Panc1 (cell line): Measurements from ENCODE around the gene NTRK3. TPM values are rescaled to one million over a fixed set of nuclear protein-coding genes. Genes with fewer than 3 reads are reported as not detected.

Experiments used
- ATAC-seq: fragments of 200-7000 bp; cut with Tn5 transposase; 2 replicates; pipeline ENCODE4 v1.9.1; 2020; ENCODE audit warnings: mild to moderate bottlenecking, moderate library complexity
- BruUV-seq: library from RNA; stranded (reverse); fragments of 400-500 nt; replicated peaks from 2 replicates; lab custom pipeline; 2021; lab: Mats Ljungman, UMichigan
- CTCF ChIA-PET: fragments of 300-600 bp; sonication (Branson Sonifier 250); formaldehyde crosslinking; loops from one replicate; lab custom pipeline; 2022; ENCODE audit warnings: antibody characterized with exemption; lab: Charles Lee
- POLR2A ChIA-PET: fragments of 300-600 bp; sonication (Branson Sonifier 250); formaldehyde crosslinking; loops from one replicate; lab custom pipeline; 2022; ENCODE audit warnings: antibody characterized with exemption; lab: Charles Lee
- DNase-seq: peaks from one replicate; pipeline ENCODE4 v3.0.0-alpha.2; 2010; ENCODE audit warnings: low read depth, low spot score
- H3K27ac ChIP-seq: 2 replicates; pipeline ENCODE4 v1.5.1; 2011; ENCODE audit warnings: mild to moderate bottlenecking, low read length, inconsistent platforms
- H3K27me3 ChIP-seq: fragments of 200-500 bp; sonication (Bioruptor generic); 2 replicates; pipeline ENCODE4 v1.6.0; 2014; ENCODE audit warnings: low read length, inconsistent platforms; ENCODE audit not compliant: control insufficient read depth, insufficient read depth
- H3K36me3 ChIP-seq: fragments of 200-500 bp; sonication (Bioruptor generic); 2 replicates; pipeline ENCODE4 v1.5.1; 2014; ENCODE audit warnings: inconsistent platforms, mild to moderate bottlenecking, low read length, moderate library complexity; ENCODE audit not compliant: control insufficient read depth, insufficient read depth
- H3K4me1 ChIP-seq: 2 replicates; pipeline ENCODE4 v1.5.1; 2011; ENCODE audit warnings: inconsistent platforms, mild to moderate bottlenecking, low read length, moderate library complexity; ENCODE audit not compliant: control insufficient read depth, insufficient read depth
- H3K4me3 ChIP-seq, 2 experiments: 2 replicates each; pipeline ENCODE4 v1.5.1; 2011 to 2012; ENCODE audit warnings: low read depth in 2 of 2, low read length in 2 of 2, mild to moderate bottlenecking in 2 of 2, inconsistent platforms in 1 of 2, moderate library complexity in 1 of 2
- H3K9me3 ChIP-seq: fragments of 200-500 bp; sonication (Bioruptor generic); 2 replicates; pipeline ENCODE4 v1.5.1; 2014; ENCODE audit warnings: low read depth, mild to moderate bottlenecking, inconsistent platforms, low read length, moderate library complexity; ENCODE audit not compliant: control insufficient read depth, insufficient read depth
- POLR2AphosphoS5 ChIP-seq: IDR thresholded peaks from 2 replicates; pipeline ENCODE4 v1.6.1; 2012; ENCODE audit warnings: mild to moderate bottlenecking, low read depth, low read length, moderate library complexity
- SIN3A ChIP-seq: IDR thresholded peaks from 2 replicates; pipeline ENCODE4 v1.6.1; 2012; ENCODE audit warnings: low read depth, mild to moderate bottlenecking, low read length, moderate library complexity, borderline replicate concordance; ENCODE audit not compliant: insufficient read depth
- TCF7L2 ChIP-seq: IDR thresholded peaks from 2 replicates; pipeline ENCODE4 v1.6.1; 2011; ENCODE audit warnings: mild to moderate bottlenecking, low read depth, low read length, inconsistent platforms
- in situ Hi-C: cut with HindIII; loops from 2 replicates; pipeline ENCODE4 v1.10.0; 2016; ENCODE audit warnings: low sequenced_read_pairs, low pct_unique_long_range_greater_than_20kb
- intact Hi-C: fragments of 100-400 bp; cut with micrococcal nuclease; formaldehyde crosslinking; loops from one replicate; pipeline ENCODE4 v1.10.0; 2022; ENCODE audit not compliant: unreplicated experiment
- total RNA-seq: library from RNA; stranded (reverse); gene quantifications from one replicate; pipeline ENCODE4 v1.2.1, GENCODE V29; 2021; ENCODE audit not compliant: unreplicated experiment
- TF ChIP-seq, protein P1 (sequence below): fragments of 450-650 bp; IDR thresholded peaks from 2 replicates; pipeline ENCODE4 v1.5.1; 2017; ENCODE audit warnings: mild to moderate bottlenecking
- TF ChIP-seq, protein P2 (sequence below), 2 experiments: IDR thresholded peaks; 2 replicates each; pipeline ENCODE4 v1.6.1; 2011 to 2012; ENCODE audit warnings: low read depth in 2 of 2, control low read depth in 1 of 2, low read length in 1 of 2, mild to moderate bottlenecking in 1 of 2, moderate library complexity in 1 of 2; ENCODE audit not compliant: insufficient read depth in 1 of 2

Gene NTRK3
- total RNA-seq, 1 experiment from 2014 or later: not detected

DNA sequence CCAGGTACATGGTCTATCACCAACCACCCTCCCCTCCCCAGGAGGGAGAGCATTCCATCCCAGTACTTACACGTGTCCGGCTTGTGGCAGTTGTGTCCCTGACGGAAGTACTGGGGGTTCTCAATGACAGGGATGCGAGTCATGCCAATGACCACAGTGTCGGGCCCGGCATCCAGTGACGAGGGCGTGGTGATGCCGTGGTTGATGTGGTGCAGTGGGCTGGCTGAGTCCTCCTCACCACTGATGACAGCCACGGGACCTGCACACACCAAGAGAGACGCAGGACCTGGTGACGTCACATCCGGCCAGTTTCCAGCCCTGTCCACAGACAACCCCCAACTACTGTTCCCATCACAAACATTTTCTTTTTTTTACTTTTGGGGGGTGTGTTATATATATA is 223.8 kb downstream of the NTRK3 start:
- Histone ChIP-seq H3K27me3 (peaks cover 12% of the 10 kb centered on the region; the same call in 1 of the 2 replicates), H3K4me1 (no peaks in the 10 kb centered on the region), H3K27ac (no peak overlapping the region), H3K4me3 (no peak overlapping the region), H3K36me3 (no peaks in the 10 kb centered on the region), H3K9me3 (no peaks in the 10 kb centered on the region)
- CTCF ChIA-PET: no interaction called here
- DNase-seq (no peak), ATAC-seq (no peak)
- intact Hi-C loops: no loop called here
- POLR2A ChIA-PET: no interaction called here
- TF ChIP-seq SIN3A (no peak), TCF7L2 (no peak), POLR2AphosphoS5 (no peak)
- TF ChIP-seq, protein P1, sequence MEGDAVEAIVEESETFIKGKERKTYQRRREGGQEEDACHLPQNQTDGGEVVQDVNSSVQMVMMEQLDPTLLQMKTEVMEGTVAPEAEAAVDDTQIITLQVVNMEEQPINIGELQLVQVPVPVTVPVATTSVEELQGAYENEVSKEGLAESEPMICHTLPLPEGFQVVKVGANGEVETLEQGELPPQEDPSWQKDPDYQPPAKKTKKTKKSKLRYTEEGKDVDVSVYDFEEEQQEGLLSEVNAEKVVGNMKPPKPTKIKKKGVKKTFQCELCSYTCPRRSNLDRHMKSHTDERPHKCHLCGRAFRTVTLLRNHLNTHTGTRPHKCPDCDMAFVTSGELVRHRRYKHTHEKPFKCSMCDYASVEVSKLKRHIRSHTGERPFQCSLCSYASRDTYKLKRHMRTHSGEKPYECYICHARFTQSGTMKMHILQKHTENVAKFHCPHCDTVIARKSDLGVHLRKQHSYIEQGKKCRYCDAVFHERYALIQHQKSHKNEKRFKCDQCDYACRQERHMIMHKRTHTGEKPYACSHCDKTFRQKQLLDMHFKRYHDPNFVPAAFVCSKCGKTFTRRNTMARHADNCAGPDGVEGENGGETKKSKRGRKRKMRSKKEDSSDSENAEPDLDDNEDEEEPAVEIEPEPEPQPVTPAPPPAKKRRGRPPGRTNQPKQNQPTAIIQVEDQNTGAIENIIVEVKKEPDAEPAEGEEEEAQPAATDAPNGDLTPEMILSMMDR: no peak
- TF ChIP-seq, protein P2, sequence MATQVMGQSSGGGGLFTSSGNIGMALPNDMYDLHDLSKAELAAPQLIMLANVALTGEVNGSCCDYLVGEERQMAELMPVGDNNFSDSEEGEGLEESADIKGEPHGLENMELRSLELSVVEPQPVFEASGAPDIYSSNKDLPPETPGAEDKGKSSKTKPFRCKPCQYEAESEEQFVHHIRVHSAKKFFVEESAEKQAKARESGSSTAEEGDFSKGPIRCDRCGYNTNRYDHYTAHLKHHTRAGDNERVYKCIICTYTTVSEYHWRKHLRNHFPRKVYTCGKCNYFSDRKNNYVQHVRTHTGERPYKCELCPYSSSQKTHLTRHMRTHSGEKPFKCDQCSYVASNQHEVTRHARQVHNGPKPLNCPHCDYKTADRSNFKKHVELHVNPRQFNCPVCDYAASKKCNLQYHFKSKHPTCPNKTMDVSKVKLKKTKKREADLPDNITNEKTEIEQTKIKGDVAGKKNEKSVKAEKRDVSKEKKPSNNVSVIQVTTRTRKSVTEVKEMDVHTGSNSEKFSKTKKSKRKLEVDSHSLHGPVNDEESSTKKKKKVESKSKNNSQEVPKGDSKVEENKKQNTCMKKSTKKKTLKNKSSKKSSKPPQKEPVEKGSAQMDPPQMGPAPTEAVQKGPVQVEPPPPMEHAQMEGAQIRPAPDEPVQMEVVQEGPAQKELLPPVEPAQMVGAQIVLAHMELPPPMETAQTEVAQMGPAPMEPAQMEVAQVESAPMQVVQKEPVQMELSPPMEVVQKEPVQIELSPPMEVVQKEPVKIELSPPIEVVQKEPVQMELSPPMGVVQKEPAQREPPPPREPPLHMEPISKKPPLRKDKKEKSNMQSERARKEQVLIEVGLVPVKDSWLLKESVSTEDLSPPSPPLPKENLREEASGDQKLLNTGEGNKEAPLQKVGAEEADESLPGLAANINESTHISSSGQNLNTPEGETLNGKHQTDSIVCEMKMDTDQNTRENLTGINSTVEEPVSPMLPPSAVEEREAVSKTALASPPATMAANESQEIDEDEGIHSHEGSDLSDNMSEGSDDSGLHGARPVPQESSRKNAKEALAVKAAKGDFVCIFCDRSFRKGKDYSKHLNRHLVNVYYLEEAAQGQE (IDR thresholded peaks at IDR 0.05; ENCODE audit: insufficient read depth in 1 of 2, low read depth in 2 of 2, low read length in 1 of 2): no peak
- no TSS peak for BruUV-seq
- in situ Hi-C loops: no loop called here

DNA sequence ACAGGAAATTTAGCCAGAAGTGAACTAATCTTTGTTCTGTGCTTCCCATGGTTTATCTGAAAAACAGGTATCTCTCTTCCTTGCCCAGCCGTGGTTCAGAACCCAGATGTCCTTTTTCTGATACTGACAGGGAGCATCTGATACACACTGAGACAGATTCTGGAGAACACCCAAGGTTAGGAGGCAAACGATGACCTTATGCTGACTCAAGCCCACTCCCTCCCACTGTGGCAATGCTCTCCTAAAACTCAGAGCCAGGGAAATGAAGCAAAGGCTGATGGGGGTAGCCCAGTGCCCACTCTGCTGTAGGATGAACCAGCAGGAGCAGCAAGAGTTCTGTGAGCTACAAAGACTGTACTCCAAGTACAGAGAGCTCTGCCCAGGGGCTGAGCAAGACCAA is 225.1 kb downstream of the NTRK3 start:
- in situ Hi-C loops (no loop called here), intact Hi-C loops (no loop called here)
- ChIA-PET CTCF (no interaction called here), POLR2A (no interaction called here)
- no TSS peak for BruUV-seq
- Histone ChIP-seq H3K36me3 (no peaks in the 10 kb centered on the region), H3K4me1 (no peaks in the 10 kb centered on the region), H3K9me3 (no peaks in the 10 kb centered on the region), H3K27ac (no peak overlapping the region), H3K27me3 (peaks cover 12% of the 10 kb centered on the region; the same call in 1 of the 2 replicates), H3K4me3 (no peak overlapping the region)
- no peak for DNase-seq
- no peak for TF ChIP-seq TCF7L2
- TF ChIP-seq, protein P2 (IDR thresholded peaks at IDR 0.05; ENCODE audit: insufficient read depth in 1 of 2, low read depth in 2 of 2, low read length in 1 of 2): no peak
- TF ChIP-seq POLR2AphosphoS5: no peak
- no peak for TF ChIP-seq SIN3A
- TF ChIP-seq, protein P1: no peak
- ATAC-seq: no peak
